Measurements from ENCODE around the gene TOX4.
"Not testable (repeated sequence)": the region's sequence is repeated elsewhere in the genome, so short reads cannot be mapped to it uniquely, and the experiment has no call there.

Gene TOX4

DNA sequence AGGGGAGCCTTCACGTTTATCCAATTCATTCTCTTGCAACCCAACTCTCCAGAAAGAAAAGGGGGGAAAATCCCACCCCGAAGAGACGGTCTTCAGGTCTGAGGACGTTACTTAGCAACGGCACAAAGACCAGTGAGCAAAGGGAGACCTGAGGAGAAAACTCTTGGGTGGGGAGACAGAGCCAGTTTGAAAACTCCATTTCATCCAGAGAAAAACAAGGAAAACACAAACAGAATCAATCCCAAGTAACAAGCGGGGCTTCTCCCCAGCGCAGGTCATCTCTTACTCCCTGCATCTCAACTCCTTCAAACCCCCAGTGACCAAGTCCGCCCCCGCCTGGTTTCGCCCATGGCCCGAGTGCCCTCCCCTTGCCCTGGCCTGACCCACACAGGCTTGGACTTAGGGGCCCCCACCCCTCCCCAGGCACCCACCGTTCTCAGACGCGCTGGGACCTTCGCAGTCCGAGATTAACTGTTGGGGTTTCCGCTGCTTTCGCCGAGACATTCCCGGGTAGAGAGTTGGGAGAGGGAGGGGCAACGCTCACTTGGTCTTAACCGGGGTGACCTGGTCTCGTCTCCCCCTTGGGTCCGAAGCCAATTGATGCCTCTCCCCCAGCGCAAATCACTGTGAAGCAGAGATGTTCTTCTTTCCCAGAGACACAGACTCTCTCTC lies 59.6 kb downstream of the TOX4 start:
- H3K27ac Mint-ChIP-seq: no peak overlapping the region
- no peaks in the 10 kb centered on the region for H3K36me3 Mint-ChIP-seq (ENCODE audit: low read depth)
- peaks cover 11% of the 10 kb centered on the region for H3K4me1 Mint-ChIP-seq (ENCODE audit: low read depth)
- H3K27me3 Mint-ChIP-seq: peaks cover 65% of the 10 kb centered on the region
- no peak for DNase-seq
- no peaks in the 10 kb centered on the region for H3K9me3 Mint-ChIP-seq
- no peak overlapping the region for H3K4me3 Mint-ChIP-seq

DNA sequence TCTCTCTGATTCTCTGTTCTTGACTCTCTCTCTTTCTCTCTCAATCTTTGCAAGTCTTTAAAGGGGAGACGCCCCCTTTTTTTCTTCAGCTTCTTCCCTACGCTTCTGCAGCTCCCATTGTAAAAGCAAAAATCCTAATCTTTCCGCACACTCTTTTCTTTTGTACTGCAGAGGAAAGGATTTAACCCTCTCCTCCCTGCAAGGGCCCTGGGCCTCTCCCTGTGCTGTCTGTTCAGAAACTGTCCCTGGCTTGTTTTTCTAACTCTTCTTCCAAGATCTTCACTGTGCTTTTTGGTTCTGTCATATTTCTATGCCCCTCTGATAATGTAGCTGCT lies 60.1 kb downstream of the TOX4 start:
- Mint-ChIP-seq H3K36me3 (ENCODE audit: low read depth) (no peaks in the 10 kb centered on the region), H3K27me3 (peaks cover 69% of the 10 kb centered on the region), H3K4me3 (no peak overlapping the region), H3K4me1 (ENCODE audit: low read depth) (peaks cover 11% of the 10 kb centered on the region), H3K27ac (no peak overlapping the region), H3K9me3 (no peaks in the 10 kb centered on the region)
- no peak for DNase-seq

DNA sequence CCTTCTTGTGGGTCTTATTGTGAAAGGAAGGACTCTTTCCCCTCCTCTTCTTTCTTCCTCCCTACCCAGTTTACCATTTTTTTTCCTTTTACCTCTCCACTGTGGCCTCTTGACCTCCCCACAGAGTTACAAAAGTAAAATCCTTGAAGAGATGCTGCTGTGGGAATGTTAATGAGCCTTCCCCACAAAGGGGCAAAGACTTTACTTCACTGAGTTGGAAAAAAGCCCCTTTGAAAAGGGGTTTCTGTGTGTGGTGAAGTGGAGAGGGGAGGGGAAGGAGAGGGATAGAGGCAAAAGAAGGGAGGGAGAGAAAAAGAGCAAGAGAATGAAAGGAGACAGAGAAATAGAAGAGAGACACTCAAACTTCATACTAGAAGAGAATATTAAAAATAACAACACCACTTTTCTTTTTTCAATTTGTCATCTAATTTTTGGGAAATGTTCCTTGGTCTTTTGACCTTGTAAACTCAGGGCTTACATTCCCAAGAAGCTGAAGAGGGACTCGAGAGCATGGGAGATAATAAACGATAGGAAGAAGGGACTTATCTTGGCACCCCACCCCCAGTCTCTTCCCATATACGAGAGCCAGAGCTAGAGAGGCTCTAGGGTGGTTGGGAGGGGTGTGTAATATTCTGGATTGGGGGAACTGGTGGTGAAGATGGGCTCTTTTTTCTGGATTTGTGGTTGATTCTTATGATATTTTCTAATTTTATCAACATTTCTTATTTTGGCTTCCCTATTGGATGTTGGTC lies 62.4 kb downstream of the TOX4 start:
- Mint-ChIP-seq H3K36me3 (ENCODE audit: low read depth) (no peaks in the 10 kb centered on the region), H3K27me3 (peaks cover 60% of the 10 kb centered on the region), H3K4me1 (ENCODE audit: low read depth) (peaks cover 11% of the 10 kb centered on the region), H3K9me3 (no peaks in the 10 kb centered on the region), H3K4me3 (no peak overlapping the region), H3K27ac (no peak overlapping the region)
- no peak for DNase-seq

DNA sequence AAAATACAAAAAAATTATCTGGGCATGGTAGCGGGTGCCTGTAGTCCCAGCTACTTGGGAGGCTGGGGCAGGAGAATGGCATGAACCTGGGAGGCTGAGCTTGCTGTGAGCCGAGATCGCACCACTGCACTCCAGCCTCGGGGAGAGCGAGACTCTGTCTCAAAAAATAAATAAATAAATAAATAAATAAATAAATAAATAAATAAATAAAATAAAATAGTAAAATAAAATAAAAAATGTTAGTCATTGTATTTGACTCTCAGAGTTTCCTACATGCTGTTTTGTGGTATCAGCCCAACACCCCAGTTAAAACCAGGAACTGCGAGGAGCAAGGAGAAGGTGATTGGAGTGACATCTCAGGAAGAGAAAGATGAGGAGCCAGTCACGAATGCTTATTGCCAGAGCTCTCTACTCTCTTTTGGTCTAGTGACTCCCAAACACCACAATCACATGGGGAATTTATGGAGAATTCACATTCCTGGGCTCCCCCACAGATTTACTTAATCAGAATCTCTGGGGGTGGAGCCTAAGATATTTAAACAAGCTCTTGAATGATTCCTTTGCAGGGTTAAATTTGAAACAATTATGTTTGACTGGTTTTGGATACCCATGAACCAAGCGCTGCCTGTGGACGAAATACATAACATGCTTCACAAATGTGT lies 64.5 kb downstream of the TOX4 start:
- H3K27ac Mint-ChIP-seq: no peak overlapping the region
- no peaks in the 10 kb centered on the region for H3K9me3 Mint-ChIP-seq
- no peak overlapping the region for H3K4me3 Mint-ChIP-seq
- no peak for DNase-seq
- H3K36me3 Mint-ChIP-seq (ENCODE audit: low read depth): no peaks in the 10 kb centered on the region
- peaks cover 6% of the 10 kb centered on the region for H3K4me1 Mint-ChIP-seq (ENCODE audit: low read depth)
- peaks cover 39% of the 10 kb centered on the region for H3K27me3 Mint-ChIP-seq

GRCh38 chr14:21543521-21543960 lies 66.5 kb downstream of the TOX4 start:
- Mint-ChIP-seq H3K4me3 (no peak overlapping the region), H3K4me1 (ENCODE audit: low read depth) (no peaks in the 10 kb centered on the region), H3K9me3 (no peaks in the 10 kb centered on the region), H3K27me3 (peaks cover 21% of the 10 kb centered on the region), H3K36me3 (ENCODE audit: low read depth) (no peaks in the 10 kb centered on the region), H3K27ac (no peak overlapping the region)
- DNase-seq: no peak

- Mint-ChIP-seq H3K27ac (no peak overlapping the region), H3K36me3 (ENCODE audit: low read depth) (no peaks in the 10 kb centered on the region), H3K27me3 (peaks cover 17% of the 10 kb centered on the region), H3K4me3 (no peak overlapping the region), H3K4me1 (ENCODE audit: low read depth) (no peaks in the 10 kb centered on the region), H3K9me3 (no peaks in the 10 kb centered on the region)
- no peak for DNase-seq
Observed at GRCh38 chr14:21543963-21544362, 67.0 kb downstream of the TOX4 start.

GRCh38 chr14:21544588-21544987 lies 67.6 kb downstream of the TOX4 start:
- H3K9me3 Mint-ChIP-seq; H3K27ac Mint-ChIP-seq; H3K4me3 Mint-ChIP-seq; H3K36me3 Mint-ChIP-seq (ENCODE audit: low read depth); DNase-seq; H3K4me1 Mint-ChIP-seq (ENCODE audit: low read depth): not testable (repeated sequence)
- H3K27me3 Mint-ChIP-seq: peaks cover 11% of the 10 kb centered on the region

All from activated T-cell treated with anti-CD3 and anti-CD28 coated beads, Interleukin-2, amount 50 U/mL, for 24 hours (primary cell).